ENCODE measurements around the gene OR5AU1.
"Not testable (repeated sequence)": the region's sequence is repeated elsewhere in the genome, so short reads cannot be mapped to it uniquely, and the experiment has no call there.

DNA sequence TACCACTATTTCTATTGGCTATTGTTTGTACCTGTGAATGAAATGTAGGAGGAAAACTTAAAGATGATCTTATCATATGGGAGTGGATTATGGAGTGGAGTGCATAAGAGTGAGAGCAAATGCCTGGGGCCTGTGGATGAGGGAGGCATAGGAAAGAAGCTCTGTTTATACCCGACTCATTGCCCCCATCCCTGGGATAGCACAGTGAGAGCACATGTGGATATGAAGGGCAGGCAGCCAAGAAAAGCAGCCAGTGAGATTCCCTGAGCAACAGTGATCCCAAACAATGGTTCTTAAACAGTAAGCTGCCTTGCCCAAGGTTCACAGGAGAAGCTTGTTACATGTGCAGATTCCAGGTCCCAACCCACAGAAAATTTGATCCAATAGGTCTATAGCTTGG, 2.3 kb upstream of the OR5AU1 start:
- TF ChIP-seq, protein P1, sequence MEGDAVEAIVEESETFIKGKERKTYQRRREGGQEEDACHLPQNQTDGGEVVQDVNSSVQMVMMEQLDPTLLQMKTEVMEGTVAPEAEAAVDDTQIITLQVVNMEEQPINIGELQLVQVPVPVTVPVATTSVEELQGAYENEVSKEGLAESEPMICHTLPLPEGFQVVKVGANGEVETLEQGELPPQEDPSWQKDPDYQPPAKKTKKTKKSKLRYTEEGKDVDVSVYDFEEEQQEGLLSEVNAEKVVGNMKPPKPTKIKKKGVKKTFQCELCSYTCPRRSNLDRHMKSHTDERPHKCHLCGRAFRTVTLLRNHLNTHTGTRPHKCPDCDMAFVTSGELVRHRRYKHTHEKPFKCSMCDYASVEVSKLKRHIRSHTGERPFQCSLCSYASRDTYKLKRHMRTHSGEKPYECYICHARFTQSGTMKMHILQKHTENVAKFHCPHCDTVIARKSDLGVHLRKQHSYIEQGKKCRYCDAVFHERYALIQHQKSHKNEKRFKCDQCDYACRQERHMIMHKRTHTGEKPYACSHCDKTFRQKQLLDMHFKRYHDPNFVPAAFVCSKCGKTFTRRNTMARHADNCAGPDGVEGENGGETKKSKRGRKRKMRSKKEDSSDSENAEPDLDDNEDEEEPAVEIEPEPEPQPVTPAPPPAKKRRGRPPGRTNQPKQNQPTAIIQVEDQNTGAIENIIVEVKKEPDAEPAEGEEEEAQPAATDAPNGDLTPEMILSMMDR (conservative IDR thresholded peaks at IDR 0.05): not testable (repeated sequence)
- not testable (repeated sequence) for TF ChIP-seq EZH2 (IDR thresholded peaks at IDR 0.05; ENCODE audit: low read depth)
